Posterior vena cava (tissue), 2 donors: Measurements from ENCODE around the gene ESF1. TPM values are rescaled to one million over a fixed set of nuclear protein-coding genes. Genes with fewer than 3 reads are reported as not detected.
"Not testable (repeated sequence)": the region's sequence is repeated elsewhere in the genome, so short reads cannot be mapped to it uniquely, and the experiment has no call there.

ENCODE experiments used
- DNase-seq: peaks from one replicate; pipeline ENCODE4 v3.0.0-alpha.2; 2020; ENCODE audit warnings: low spot score
- intact Hi-C, 2 donors: fragments of 100-400 bp; cut with DNase I; formaldehyde crosslinking; loops; one replicate each; pipeline versions ENCODE4 v1.14.1 to v1.14.2; 2022 to 2023
- total RNA-seq, 2 donors: library from RNA; stranded (reverse); fragmentation: NEBNext Ultra II Directional; extraction: Animal tissue kit (Norgen Biotek cat#: 25700); gene quantifications; one replicate each; pipeline ENCODE4 v1.2.1, GENCODE V29; 2021
- donor health status: DM: yes; HTN: yes; CAD: no.
- donor health status: DM: yes; HTN: yes; CAD: no.

Gene ESF1
- total RNA-seq, 2 donors from 2014 or later = 19.1 to 22.8 TPM

GRCh38 chr20:13794667-13795066 lies 9.9 kb upstream of the ESF1 start:
- intact Hi-C loops = no loop called here
- no peak for DNase-seq

DNA sequence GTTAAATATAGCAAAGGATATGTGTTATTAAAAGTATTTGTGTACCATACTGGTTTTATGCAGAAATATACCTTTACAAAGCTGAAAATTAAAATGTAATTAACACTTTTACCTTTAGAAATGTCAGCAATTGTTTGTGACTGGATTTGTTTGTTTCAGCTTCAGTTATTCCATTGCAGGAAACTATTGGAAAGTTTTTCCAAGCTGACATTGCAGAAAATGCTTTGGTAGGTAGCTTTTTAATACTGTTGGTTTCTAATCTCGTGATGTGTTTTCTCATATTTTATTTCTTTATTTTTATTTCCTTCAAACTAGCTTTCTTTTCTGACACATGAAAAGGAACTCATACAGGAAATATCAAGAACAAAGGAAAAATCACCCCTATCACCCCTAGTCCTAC lies 8.3 kb upstream of the ESF1 start:
- intact Hi-C loops = no loop called here
- no peak for DNase-seq

- intact Hi-C loops = no loop called here
- DNase-seq = no peak
These were observed 7.1 kb upstream of the ESF1 start for GRCh38 chr20:13791540-13792459.

GRCh38 chr20:13790708-13791107 lies 6.0 kb upstream of the ESF1 start:
- no peak for DNase-seq
- intact Hi-C loops = no loop called here

GRCh38 chr20:13788167-13788834 lies 3.6 kb upstream of the ESF1 start:
- intact Hi-C loops = no loop called here

DNA sequence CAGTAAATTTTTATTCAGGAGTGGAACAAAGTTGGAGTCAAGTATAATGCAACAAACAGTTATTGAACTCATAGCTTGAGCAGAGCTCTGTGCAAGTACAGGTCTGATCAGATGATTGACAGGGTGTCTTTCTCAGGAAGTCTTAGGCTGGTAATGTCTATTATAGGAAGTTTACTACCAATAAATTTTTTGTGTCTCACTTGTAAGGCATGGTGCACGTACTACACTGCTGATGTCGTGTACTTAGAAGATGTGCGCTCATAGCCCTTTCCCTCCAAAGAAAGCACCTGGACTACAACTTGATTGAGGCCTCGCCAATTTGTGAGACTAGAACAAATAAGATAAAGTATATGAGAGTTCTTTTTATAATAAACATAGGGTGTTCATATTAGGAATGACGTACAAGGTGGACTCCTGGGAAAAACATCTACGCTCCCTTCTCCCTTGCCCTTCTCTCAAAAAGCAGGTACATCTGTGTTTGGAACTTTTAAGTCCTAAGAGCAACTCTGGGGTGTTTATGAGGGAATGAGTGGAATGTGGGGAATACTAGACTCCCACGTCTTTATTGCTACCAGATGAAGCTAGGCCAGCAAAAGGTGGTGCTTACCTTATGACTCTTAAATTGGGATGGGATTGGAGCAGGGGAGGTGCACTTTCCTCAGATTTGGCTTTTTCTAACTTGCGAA lies 1.6 kb upstream of the ESF1 start:
- no peak for DNase-seq
- intact Hi-C loops = no loop called here

More at GRCh38 chr20:13788167-13788834, 3.6 kb upstream of the ESF1 start:
- no peak for DNase-seq

DNA sequence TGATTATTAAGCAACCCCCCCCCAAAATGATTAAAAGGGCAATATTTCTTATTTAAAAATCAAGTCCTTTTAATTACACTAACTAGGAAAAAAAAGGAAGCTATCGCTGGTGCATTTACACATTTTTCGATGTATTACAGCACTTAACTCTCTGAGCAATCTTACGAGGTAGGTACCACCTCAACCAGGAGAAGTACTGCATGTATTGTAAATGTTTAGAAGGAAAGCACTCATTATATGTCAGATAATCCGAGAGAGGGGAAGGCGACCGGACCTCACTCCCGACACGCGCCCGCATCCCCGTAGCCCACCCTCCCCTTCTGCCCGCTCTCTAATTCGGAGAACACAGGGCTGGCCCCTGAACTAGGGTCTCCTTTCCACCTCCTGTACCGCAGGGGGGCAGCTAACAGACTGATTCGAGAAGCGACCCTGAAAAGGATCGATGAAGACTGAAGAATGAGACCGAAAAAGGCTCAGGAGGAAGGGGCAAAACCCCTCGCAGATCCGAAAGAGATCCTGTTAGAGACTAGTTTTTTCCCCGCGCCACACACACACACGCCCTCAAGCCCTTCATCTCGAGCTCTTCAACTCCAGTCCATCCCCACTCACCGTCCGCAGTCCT lies 337 bp downstream of the ESF1 start:
- intact Hi-C loops = no loop called here
- no peak for DNase-seq

DNA sequence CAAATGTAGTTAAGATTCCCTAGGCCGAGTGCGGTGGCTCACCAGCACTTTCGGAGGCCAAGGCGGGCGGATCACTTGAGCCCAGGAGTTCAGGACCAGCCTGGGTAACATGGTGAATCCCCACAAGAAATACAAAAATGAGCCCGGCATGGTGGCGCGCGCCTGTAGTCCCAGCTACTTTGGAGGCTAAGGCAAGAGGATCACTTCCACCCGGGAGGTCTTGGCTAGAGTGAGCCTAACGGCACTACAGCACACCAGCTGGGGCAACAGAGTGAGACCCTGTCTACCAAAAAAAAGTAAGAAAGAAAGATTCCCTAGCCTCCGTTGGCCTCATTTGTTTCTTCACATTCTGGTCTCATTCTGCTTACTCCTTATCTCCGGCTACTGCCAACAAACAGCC lies 1.2 kb downstream of the ESF1 start:
- DNase-seq = no peak
- intact Hi-C loops = no loop called here

DNA sequence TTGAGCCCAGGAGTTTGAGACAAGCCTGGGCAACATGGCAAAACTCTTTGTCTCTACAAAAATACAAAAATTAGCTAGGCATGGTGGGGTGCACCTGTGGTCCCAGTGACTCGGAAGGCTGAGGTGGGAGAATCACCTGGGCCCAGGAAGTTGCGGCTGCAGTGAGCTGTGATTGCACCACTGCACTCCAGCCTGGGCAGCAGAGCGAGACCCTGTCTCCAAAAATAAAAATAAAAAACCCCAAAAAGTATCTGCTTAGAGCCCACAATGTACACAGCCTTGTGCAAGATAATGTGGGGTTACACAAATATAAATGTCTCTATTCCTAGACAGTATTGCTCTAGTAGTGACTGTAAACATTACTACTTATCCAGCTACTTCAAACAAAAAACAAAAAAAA lies 5.9 kb downstream of the ESF1 start:
- intact Hi-C loops = loop anchor here in 1 of 2 donors (10.0 kb wide), 1 partner anchor 654 kb away; no protein-coding TSS in a partner anchor
- no peak for DNase-seq

DNA sequence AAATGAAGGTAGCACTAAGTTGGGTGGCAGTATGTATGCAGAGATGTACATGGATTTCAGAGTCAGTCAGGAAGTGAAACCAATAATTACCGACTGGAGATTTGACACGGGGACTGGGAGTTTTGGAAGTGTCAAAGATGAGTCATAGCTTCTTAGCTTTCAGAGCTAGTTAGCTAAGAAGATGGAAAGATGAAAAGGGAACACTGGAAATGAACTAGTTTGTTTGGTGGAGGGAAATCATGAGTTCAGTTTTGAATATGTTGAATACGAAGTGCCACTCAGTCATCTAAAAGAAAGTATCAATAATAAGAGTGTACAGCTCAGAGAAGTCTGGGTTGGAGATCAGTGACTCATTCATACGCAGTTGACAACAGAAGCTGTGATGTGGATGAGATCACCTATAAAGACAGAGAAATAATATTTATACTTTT lies 7.5 kb downstream of the ESF1 start:
- intact Hi-C loops = loop anchor here in 1 of 2 donors (10.0 kb wide), 1 partner anchor 652 kb away; no protein-coding TSS in a partner anchor
- no peak for DNase-seq

DNA sequence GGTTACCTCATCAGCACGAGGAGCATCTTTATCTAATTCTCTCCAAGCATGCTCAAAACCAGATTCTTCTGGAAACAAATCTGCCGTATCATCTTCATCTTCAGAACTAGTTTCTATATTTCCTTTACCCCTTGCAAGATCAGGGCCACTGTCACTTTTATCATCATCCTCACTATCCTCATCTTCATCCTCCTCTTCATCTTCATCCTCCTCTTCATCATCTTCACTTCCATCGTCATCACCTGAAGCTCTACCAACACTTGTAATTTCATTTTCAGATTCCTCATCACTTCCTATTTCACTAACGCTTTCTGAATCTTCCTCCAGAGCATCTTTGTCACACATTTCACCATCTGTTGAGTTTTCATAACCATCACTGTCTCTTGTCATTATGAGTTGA lies 8.9 kb downstream of the ESF1 start:
- intact Hi-C loops = loop anchor here in 1 of 2 donors (10.0 kb wide), 1 partner anchor 651 kb away; no protein-coding TSS in a partner anchor
- no peak for DNase-seq

GRCh38 chr20:13772529-13772928 lies 12.2 kb downstream of the ESF1 start:
- no peak for DNase-seq
- intact Hi-C loops = loop anchor here (5.0 to 10.0 kb wide), 2 partner anchors 648 to 655 kb away; no protein-coding TSS in a partner anchor

DNA sequence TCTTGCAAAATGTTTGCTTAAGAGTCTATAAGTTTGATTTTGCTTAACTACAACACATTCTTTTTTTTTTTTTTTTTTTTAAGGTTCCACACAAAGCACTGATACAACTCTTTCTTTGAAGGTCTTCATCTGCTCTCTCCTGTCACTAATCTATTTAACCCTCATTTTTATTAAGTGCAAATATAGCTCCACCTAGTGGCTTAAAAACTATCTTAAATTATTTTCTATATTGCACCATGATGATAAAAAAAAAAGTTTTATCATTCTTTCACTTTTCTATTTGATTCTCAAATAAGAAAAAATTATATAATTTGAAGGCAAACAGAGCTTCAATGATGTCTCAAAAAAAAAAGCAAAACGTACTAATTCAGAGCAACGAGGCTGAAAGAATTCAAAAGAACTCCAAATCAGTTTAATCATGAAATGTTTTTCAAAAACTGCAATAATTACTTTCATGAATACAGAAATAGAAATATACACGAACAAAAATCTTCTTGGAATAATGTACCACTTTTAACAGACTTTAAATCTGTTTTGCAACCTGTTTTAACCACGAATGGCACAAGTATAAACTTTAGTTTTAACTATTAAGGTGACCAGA lies 12.8 kb downstream of the ESF1 start:
- intact Hi-C loops = loop anchor here (5.0 to 10.0 kb wide), 2 partner anchors 647 to 655 kb away; no protein-coding TSS in a partner anchor
- no peak for DNase-seq

DNA sequence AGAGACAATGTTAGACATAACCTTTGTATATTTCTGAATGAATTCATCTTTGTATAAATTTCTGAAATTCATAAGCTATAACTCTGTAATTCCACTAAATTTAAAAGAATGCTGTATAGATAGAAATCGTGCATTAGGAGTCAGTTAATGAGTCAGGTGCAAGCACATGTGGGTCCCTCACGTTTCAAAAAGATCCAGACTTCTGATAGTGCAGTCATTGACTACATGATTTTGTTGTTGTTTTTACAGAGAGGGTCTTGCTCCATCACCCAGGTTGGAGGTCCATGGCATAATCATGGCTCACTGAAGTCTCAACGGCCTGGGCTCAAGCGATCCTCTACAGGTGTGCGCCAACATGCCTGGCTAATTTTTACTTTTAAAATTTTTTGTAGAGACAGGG lies 14.6 kb downstream of the ESF1 start:
- intact Hi-C loops = loop anchor here (5.0 to 10.0 kb wide), 2 partner anchors 645 to 653 kb away; no protein-coding TSS in a partner anchor
- no peak for DNase-seq

DNA sequence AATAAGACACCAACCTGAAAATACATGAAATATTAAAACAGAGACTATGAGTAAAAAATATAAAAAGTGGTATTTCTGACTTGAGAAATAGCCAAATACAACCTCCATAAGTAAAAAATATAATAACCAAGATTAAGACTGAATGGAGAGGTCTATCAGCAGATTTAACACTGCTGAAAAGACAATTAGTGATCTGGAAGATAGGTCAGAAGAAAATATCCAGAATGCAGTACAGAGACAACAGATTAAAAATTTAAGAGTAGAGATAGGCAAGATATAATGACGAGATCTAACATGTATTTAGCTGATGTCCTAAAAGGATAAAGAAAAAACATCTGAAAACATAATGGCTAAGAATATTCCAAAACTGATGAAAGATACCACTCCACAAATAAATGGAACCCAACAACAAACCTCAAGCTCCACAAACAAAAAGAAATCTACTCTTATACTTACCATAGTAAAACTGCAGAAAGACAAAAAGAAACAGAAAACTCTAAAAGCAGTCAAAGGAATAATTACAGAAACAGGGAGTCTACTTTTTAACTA lies 18.8 kb downstream of the ESF1 start:
- intact Hi-C loops = no loop called here
- DNase-seq = no peak

DNA sequence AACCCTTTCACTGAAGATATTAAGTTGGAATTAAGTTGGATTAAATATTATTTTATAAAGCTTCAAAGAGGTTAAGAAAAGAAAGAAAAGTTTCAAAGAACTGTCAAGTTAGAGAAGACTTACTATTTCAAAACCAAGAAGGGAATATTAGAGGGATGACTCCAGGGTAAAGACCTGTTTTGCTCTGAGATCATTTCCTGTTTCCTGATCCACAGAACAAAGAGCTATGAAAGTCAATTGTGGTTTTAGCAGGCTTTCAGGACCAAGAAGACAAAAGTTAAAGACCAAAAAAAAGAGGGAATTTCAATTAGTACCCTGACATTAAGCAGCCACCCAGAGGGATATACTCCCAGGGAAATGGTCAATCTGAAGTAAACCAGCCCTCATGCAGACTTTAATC lies 19.4 kb downstream of the ESF1 start:
- intact Hi-C loops = no loop called here

GRCh38 chr20:13760451-13760946 lies 24.2 kb downstream of the ESF1 start:
- DNase-seq, intact Hi-C loops: not testable (repeated sequence)

More for the DNA sequence above, 19.4 kb downstream of the ESF1 start:
- no peak for DNase-seq

DNA sequence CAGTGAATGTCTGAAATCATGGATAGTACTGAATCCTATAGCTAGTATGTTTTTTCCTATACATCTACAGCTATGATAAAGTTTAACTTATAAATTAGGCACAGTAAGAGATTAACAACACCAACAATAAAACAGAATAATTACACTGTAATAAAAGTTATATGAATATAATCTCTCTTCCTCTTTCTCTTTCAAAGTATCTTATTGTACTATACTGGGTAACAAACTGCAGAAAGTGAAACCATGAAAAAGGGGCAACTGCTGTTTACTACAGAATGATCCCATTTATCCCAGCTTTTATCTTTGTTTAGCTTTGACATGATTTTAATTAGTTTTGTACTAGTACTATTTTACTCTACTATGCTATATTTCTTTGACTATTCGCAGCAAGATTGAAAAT lies 25.8 kb downstream of the ESF1 start:
- intact Hi-C loops = no loop called here
- DNase-seq = no peak
